Sigmoid colon (tissue), 7 donors: Measurements from ENCODE around the gene DCDC2C. TPM values are rescaled to one million over a fixed set of nuclear protein-coding genes. Genes with fewer than 3 reads are reported as not detected.

Experiments
- DNase-seq: peaks from one replicate; pipeline ENCODE4 v3.0.0-alpha.2; 2019
- H3K27ac ChIP-seq, 4 donors: fragments of 200-600 bp; sonication (generic); one replicate each; pipeline ENCODE4 v1.5.1; 2016 to 2019; ENCODE audit warnings: mild to moderate bottlenecking in 1 of 4
- H3K27me3 ChIP-seq, 3 donors: fragments of 200-600 bp; sonication (generic); one replicate each; pipeline ENCODE4 v1.5.1; 2019; ENCODE audit warnings: mild to moderate bottlenecking in 1 of 3
- H3K36me3 ChIP-seq, 4 donors: fragments of 200-600 bp; sonication (generic); one replicate each; pipeline ENCODE4 v1.5.1; 2016 to 2019
- H3K4me1 ChIP-seq, 4 donors: fragments of 200-600 bp; sonication (generic); one replicate each; pipeline ENCODE4 v1.5.1; 2017 to 2019
- H3K4me3 ChIP-seq, 4 donors: fragments of 200-600 bp; sonication (generic); one replicate each; pipeline ENCODE4 v1.5.1; 2017 to 2019; ENCODE audit warnings: mild to moderate bottlenecking in 2 of 4, moderate library complexity in 1 of 4
- H3K9me3 ChIP-seq, 4 donors: fragments of 200-600 bp in 3 of 4; sonication (generic) in 3 of 4; one replicate each; pipeline versions ENCODE4 v1.5.1 to v1.6.1; 2013 to 2019
- CTCF ChIP-seq, 4 experiments: fragments of 450-650 bp in 3 of 4; fragments of 200-600 bp in 1 of 4; IDR thresholded peaks; one replicate each; pipeline ENCODE4 v1.5.1; 2016 to 2019; ENCODE audit warnings: antibody characterized with exemption in 4 of 4, mild to moderate bottlenecking in 3 of 4, moderate library complexity in 2 of 4
- EP300 ChIP-seq, 4 donors: sonication (generic); formaldehyde crosslinking; IDR thresholded peaks; one replicate each; pipeline ENCODE4 v1.6.1; 2017; ENCODE audit warnings: antibody characterized with exemption in 4 of 4
- POLR2A ChIP-seq, 2 donors: fragments of 450-650 bp; IDR thresholded peaks; one replicate each; pipeline ENCODE4 v1.6.1; 2016; ENCODE audit warnings: antibody characterized with exemption in 2 of 2, mild to moderate bottlenecking in 2 of 2, moderate library complexity in 2 of 2
- POLR2AphosphoS5 ChIP-seq, 4 donors: sonication (generic); formaldehyde crosslinking; IDR thresholded peaks; one replicate each; pipeline ENCODE4 v1.6.1; 2017; ENCODE audit warnings: antibody characterized with exemption in 4 of 4
- WGBS, 2 donors: extraction: QIAGEN DNeasy Blood & Tissue Kit; methylation state at CpG; one replicate each; pipeline ENCODE4 v1.1.7; 2013; 5-methylcytosine and 5-hydroxymethylcytosine counted together
- intact Hi-C: fragments of 100-400 bp; cut with DNase I; formaldehyde crosslinking; loops from one replicate; pipeline ENCODE4 v1.15.1; 2023
- polyA plus RNA-seq, 3 donors: library from polyadenylated mRNA; stranded (reverse); fragments of 200-250 nt; gene quantifications; one replicate each; pipeline ENCODE4 v1.2.3, GENCODE V29; 2013
- total RNA-seq, 4 donors: library from RNA; depleted of rRNA; stranded (reverse); fragments of >200 nt; gene quantifications; one replicate each; pipeline ENCODE4 v1.1.0, GENCODE V29; 2016
- donor health status: healthy with polysubstance abuse.
- donor health status: Bipolar disorder and iron deficiency.
- donor health status: healthy.

DCDC2C gene
- total and polyA plus RNA-seq, 7 donors = 0.33 TPM; not detected in 6

- H3K9me3 ChIP-seq = no peaks in the 10 kb centered on the region
- no peak overlapping the region for H3K4me3 ChIP-seq
- H3K27ac ChIP-seq = no peak overlapping the region
- no peaks in the 10 kb centered on the region for H3K36me3 ChIP-seq
- WGBS, 2 donors = 87 to 88% methylated on average over 9 of the region's 9 CpGs
- H3K27me3 ChIP-seq = no peaks in the 10 kb centered on the region
- DNase-seq = no peak
- intact Hi-C loops = no loop called here
- no peaks in the 10 kb centered on the region for H3K4me1 ChIP-seq
- no peak for TF ChIP-seq CTCF (IDR thresholded peaks at IDR 0.05)
- no peak for TF ChIP-seq EP300 (IDR thresholded peaks at IDR 0.05)
- no peak for TF ChIP-seq POLR2AphosphoS5 (IDR thresholded peaks at IDR 0.05)
- no peak for TF ChIP-seq POLR2A (IDR thresholded peaks at IDR 0.05)
These were observed 25.9 kb upstream of the DCDC2C start for GRCh38 chr2:3677436-3677835.

GRCh38 chr2:3678212-3678611, 25.2 kb upstream of the DCDC2C start:
- H3K27me3 ChIP-seq = no peaks in the 10 kb centered on the region
- no peak for DNase-seq
- intact Hi-C loops = no loop called here
- H3K9me3 ChIP-seq = no peaks in the 10 kb centered on the region
- H3K4me3 ChIP-seq = no peak overlapping the region
- no peaks in the 10 kb centered on the region for H3K36me3 ChIP-seq
- WGBS, 2 donors = 76 to 87% methylated on average over 9 of the region's 9 CpGs
- TF ChIP-seq CTCF (IDR thresholded peaks at IDR 0.05) (no peak), POLR2A (IDR thresholded peaks at IDR 0.05) (no peak), EP300 (IDR thresholded peaks at IDR 0.05) (no peak), POLR2AphosphoS5 (IDR thresholded peaks at IDR 0.05) (no peak)
- no peaks in the 10 kb centered on the region for H3K4me1 ChIP-seq
- H3K27ac ChIP-seq = no peak overlapping the region

DNA sequence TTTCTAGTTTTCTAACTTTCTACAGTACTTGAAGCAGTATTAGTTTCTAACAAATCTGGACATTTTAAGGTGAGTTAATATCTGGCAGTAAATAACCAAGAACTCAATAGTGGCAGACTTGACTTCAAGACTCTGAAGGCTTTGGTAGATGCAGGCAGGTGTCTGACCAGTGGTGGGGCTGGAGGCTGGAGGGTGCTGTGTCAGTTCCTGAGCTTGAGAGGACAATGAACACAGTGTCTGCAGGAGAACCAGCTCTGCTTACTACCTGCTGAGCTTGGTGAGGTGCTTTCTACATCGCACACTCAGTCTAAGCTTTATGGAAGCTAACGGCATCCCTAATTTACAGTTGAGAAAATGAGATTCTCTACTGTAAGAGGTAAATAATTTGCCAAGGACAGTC, 24.2 kb upstream of the DCDC2C start:
- H3K27me3 ChIP-seq = no peaks in the 10 kb centered on the region
- no peak overlapping the region for H3K4me3 ChIP-seq
- intact Hi-C loops = no loop called here
- DNase-seq = no peak
- H3K4me1 ChIP-seq = no peaks in the 10 kb centered on the region
- no peak overlapping the region for H3K27ac ChIP-seq
- 92 to 93% methylated on average over 2 of the region's 2 CpGs for WGBS, 2 donors
- no peaks in the 10 kb centered on the region for H3K36me3 ChIP-seq
- TF ChIP-seq POLR2A (IDR thresholded peaks at IDR 0.05) = no peak
- TF ChIP-seq POLR2AphosphoS5 (IDR thresholded peaks at IDR 0.05) = no peak
- TF ChIP-seq EP300 (IDR thresholded peaks at IDR 0.05) = no peak
- no peak for TF ChIP-seq CTCF (IDR thresholded peaks at IDR 0.05)
- no peaks in the 10 kb centered on the region for H3K9me3 ChIP-seq

DNA sequence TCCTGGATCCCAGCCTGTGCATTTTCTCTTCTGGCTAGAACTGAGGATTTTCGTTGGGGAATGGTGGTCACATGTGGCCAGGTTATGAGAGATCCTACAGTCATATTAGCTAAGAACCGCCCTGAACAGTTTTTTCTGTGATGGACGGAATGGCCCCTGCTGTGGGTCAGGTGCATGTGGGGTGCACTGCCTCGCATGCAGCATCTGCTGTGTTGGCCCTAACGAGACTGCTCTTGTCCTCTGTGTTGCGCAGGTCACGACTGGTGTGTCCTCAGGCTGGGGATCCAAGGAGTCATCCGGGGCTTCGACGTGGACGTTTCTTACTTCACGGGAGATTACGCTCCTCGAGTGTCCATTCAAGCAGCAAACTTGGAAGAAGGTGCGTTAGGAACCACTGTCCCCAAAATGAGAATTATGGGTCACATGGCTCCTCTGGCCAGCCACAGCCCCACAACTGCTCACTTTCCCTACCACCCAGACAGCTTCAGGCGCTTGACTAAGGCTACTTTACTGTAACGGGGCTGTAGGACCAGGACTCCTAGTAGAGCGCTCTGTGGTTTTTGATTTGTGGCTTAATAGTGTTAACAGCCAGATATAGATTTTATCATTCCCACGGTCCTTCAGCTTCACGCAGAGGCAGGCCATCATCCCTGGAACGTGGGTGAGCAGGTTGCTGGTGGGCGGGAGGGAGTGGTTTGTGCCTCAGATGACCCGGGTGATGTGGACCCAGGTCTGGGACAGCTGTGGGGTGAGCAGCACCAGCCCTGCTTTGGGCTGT, 23.6 kb upstream of the DCDC2C start:
- intact Hi-C loops = no loop called here
- Histone ChIP-seq H3K4me1 (no peaks in the 10 kb centered on the region), H3K27ac (no peak overlapping the region), H3K4me3 (no peak overlapping the region), H3K36me3 (no peaks in the 10 kb centered on the region), H3K27me3 (no peaks in the 10 kb centered on the region), H3K9me3 (no peaks in the 10 kb centered on the region)
- DNase-seq = no peak
- WGBS, 2 donors = 86 to 88% methylated on average over 23 of the region's 23 CpGs
- no peak for TF ChIP-seq CTCF (IDR thresholded peaks at IDR 0.05)
- TF ChIP-seq POLR2A (IDR thresholded peaks at IDR 0.05) = no peak
- no peak for TF ChIP-seq POLR2AphosphoS5 (IDR thresholded peaks at IDR 0.05)
- no peak for TF ChIP-seq EP300 (IDR thresholded peaks at IDR 0.05)
